ENCODE measurements around the gene SGPP2. TPM values are rescaled to one million over a fixed set of nuclear protein-coding genes. Genes with fewer than 3 reads are reported as not detected.
A peak's percentile ranks its signal among the peaks of the same experiment; 100 is the strongest.
"Not testable (repeated sequence)": the region's sequence is repeated elsewhere in the genome, so short reads cannot be mapped to it uniquely, and the experiment has no call there.

The SGPP2 gene
- total and polyA plus RNA-seq, 5 donors: 1.8 to 12.8 (median 4.7) TPM

DNA sequence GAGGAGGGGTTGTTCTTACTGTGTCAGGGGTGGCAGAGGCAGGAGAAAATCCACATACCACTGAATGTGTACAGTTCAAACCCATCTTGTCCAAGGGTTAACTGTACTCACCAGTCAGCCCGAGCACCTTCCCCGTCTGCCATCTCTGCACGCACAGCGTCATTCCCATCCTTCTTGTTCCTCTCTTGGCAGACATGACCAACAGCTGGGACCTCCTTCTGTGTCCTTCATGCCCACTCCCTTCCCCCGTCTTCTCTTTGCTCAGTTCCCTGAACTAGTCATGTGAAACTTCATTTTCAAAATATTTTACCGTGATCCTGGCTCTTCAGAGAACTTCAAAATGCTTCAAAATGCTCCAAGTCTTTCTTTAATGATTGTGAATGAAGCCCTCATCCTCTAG is 139.6 kb downstream of the SGPP2 start:
- Histone ChIP-seq H3K27ac (ENCODE audit: low read length) (no peak overlapping the region), H3K9me3 (ENCODE audit: control insufficient read depth, low read length) (no peaks in the 10 kb centered on the region), H3K4me3 (ENCODE audit: low read length) (no peak overlapping the region), H3K27me3 (ENCODE audit: control insufficient read depth, insufficient read depth) (no peaks in the 10 kb centered on the region), H3K4me1 (ENCODE audit: control insufficient read depth, insufficient read depth, low read length) (no peaks in the 10 kb centered on the region)
- DNase-seq (no peak), ATAC-seq (no peak)
- intact Hi-C loops (cut with DNase I): loop anchor here in 3 of 4 donors (5.0 kb wide), 1 partner anchor 247 kb away; no protein-coding TSS in a partner anchor
- 74% methylated on average over 6 of the region's 6 CpGs for WGBS

- 90% methylated on average over 6 of the region's 6 CpGs for WGBS
- intact Hi-C loops (cut with DNase I): no loop called here
- ATAC-seq: no peak
- Histone ChIP-seq H3K9me3 (ENCODE audit: control insufficient read depth, low read length) (no peaks in the 10 kb centered on the region), H3K4me1 (ENCODE audit: control insufficient read depth, insufficient read depth, low read length) (no peaks in the 10 kb centered on the region), H3K27ac (ENCODE audit: low read length) (no peak overlapping the region), H3K4me3 (ENCODE audit: low read length) (no peak overlapping the region), H3K27me3 (ENCODE audit: control insufficient read depth, insufficient read depth) (no peaks in the 10 kb centered on the region)
- no peak for DNase-seq
These were observed 141.9 kb downstream of the SGPP2 start for GRCh38 chr2:222566229-222566628.

- H3K27me3 ChIP-seq (ENCODE audit: control insufficient read depth, insufficient read depth): no peaks in the 10 kb centered on the region
- ATAC-seq (peak; percentile 32 to 45), DNase-seq (peak; percentile 33 to 70 (median 61))
- H3K9me3 ChIP-seq (ENCODE audit: control insufficient read depth, low read length): no peaks in the 10 kb centered on the region
- H3K4me3 ChIP-seq (ENCODE audit: low read length): no peak overlapping the region
- H3K4me1 ChIP-seq (ENCODE audit: control insufficient read depth, insufficient read depth, low read length): peaks cover 4% of the 10 kb centered on the region
- no peak overlapping the region for H3K27ac ChIP-seq (ENCODE audit: low read length)
- intact Hi-C loops (cut with DNase I): no loop called here
- WGBS: 31% methylated on average over 4 of the region's 4 CpGs
These were observed 144.5 kb downstream of the SGPP2 start for GRCh38 chr2:222568865-222569264.

DNA sequence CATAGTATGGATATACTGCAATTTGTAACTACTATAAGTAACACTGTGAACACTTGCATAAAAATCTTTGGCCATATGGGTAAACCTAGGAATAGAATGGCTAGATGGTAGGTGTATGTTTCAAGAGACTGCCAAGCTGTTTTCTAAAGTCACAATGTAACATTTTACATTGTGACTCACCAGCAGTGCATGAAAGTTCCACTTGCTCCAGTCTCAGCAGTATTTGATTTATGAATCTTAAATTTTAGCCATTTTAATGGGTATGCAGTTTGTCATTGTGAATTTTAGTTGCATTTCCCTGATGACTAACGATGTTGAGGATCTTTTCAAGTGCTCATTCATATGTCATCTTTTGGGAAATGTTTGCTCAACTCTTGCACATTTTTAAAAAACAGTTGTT is 145.5 kb downstream of the SGPP2 start:
- Histone ChIP-seq H3K4me3 (ENCODE audit: low read length) (no peak overlapping the region), H3K4me1 (ENCODE audit: control insufficient read depth, insufficient read depth, low read length) (peaks cover 4% of the 10 kb centered on the region), H3K27me3 (ENCODE audit: control insufficient read depth, insufficient read depth) (no peaks in the 10 kb centered on the region), H3K27ac (ENCODE audit: low read length) (no peak overlapping the region), H3K9me3 (ENCODE audit: control insufficient read depth, low read length) (no peaks in the 10 kb centered on the region)
- WGBS: 88% methylated on average over 1 of the region's 1 CpG
- DNase-seq (no peak), ATAC-seq (no peak)
- intact Hi-C loops (cut with DNase I): no loop called here

- Histone ChIP-seq H3K27ac (ENCODE audit: low read length) (peak overlapping the region; percentile 61), H3K9me3 (ENCODE audit: control insufficient read depth, low read length) (no peaks in the 10 kb centered on the region), H3K4me3 (ENCODE audit: low read length) (no peak overlapping the region), H3K27me3 (ENCODE audit: control insufficient read depth, insufficient read depth) (no peaks in the 10 kb centered on the region), H3K4me1 (ENCODE audit: control insufficient read depth, insufficient read depth, low read length) (peaks cover 4% of the 10 kb centered on the region)
- intact Hi-C loops (cut with DNase I): no loop called here
- peak; percentile 10 to 27 for ATAC-seq
- WGBS: 79% methylated on average over 6 of the region's 6 CpGs
- DNase-seq: no peak
These were observed 147.9 kb downstream of the SGPP2 start for GRCh38 chr2:222572264-222572721.

DNA sequence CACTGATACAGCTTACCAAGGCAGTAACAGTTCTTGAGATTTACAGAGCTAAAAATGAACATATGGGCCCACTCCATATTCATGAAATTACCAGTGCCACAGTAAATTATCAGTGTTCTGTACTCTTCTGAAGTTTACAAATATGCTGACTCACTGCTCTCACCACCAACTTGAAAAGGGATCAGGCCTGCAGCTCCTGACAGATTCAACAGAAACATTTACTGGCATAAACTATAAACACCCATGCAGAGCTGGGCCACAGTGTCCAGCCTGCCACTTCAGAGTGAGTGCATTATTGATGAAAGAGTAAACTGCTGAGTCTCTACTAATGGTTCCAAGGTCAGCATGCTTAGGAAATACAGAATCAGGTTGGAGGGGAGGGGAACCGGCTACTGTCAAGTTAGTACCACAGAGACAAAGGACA is 148.4 kb downstream of the SGPP2 start:
- Histone ChIP-seq H3K4me1 (ENCODE audit: control insufficient read depth, insufficient read depth, low read length) (peaks cover 4% of the 10 kb centered on the region), H3K27me3 (ENCODE audit: control insufficient read depth, insufficient read depth) (no peaks in the 10 kb centered on the region), H3K9me3 (ENCODE audit: control insufficient read depth, low read length) (no peaks in the 10 kb centered on the region), H3K4me3 (ENCODE audit: low read length) (no peak overlapping the region), H3K27ac (ENCODE audit: low read length) (peak overlapping the region; percentile 61)
- intact Hi-C loops (cut with DNase I): no loop called here
- DNase-seq: no peak
- ATAC-seq: peak; percentile 82 to 91
- WGBS: 54% methylated on average over 1 of the region's 1 CpG

GRCh38 chr2:222575618-222576017 is 151.3 kb downstream of the SGPP2 start:
- Histone ChIP-seq H3K4me1 (ENCODE audit: control insufficient read depth, insufficient read depth, low read length) (peaks cover 4% of the 10 kb centered on the region), H3K9me3 (ENCODE audit: control insufficient read depth, low read length) (no peaks in the 10 kb centered on the region), H3K27ac (ENCODE audit: low read length) (no peak overlapping the region), H3K4me3 (ENCODE audit: low read length) (no peak overlapping the region), H3K27me3 (ENCODE audit: control insufficient read depth, insufficient read depth) (no peaks in the 10 kb centered on the region)
- ATAC-seq: no peak
- DNase-seq: no peak
- intact Hi-C loops (cut with DNase I): no loop called here
- WGBS: 90% methylated on average over 2 of the region's 2 CpGs

DNA sequence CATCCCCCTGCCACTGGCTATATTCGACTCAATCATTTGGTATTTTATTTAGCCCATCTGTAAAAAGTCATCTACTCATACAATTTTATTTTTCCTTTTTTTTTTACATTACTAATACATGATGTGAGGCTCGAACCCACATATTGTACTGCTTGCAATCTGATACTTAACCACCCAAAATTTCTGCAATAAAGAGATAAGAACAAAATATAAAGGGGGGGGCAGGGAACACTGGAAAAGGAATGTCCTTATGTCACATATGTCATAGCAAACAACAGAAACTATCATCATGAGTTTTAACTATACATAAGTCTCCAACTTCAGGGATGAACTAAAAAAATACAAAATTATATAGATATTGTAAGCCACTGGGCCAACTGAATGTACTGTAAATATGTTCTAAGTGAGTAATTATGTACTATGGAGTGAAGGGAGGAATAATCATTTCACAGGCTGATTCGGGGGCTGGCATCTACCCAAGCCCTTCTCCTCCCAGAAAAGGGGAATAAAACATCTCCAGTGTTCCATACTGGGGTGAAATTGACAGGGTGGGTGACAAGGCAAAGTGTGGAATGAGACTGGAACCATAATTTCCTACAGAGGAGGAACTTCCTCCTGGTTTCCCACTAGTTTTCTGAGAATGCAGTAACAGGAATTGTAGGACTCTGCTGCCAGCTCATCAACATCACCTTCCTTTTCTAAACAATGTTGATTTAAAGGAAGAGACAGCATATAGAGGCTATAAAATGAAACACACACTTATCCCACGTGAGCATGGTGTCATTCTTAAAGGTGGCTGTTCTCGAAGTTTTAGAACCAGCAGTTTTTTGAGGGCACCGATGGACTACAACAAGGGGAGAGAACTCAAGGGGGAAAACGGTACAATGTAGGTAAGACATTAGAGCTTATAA is 152.1 kb downstream of the SGPP2 start:
- intact Hi-C loops (cut with DNase I): no loop called here
- DNase-seq (no peak), ATAC-seq (no peak)
- H3K4me3 ChIP-seq (ENCODE audit: low read length): no peak overlapping the region
- H3K27ac ChIP-seq (ENCODE audit: low read length): no peak overlapping the region
- WGBS: 81% methylated on average over 7 of the region's 7 CpGs
- H3K4me1 ChIP-seq (ENCODE audit: control insufficient read depth, insufficient read depth, low read length): peaks cover 4% of the 10 kb centered on the region
- H3K27me3 ChIP-seq (ENCODE audit: control insufficient read depth, insufficient read depth): no peaks in the 10 kb centered on the region
- H3K9me3 ChIP-seq (ENCODE audit: control insufficient read depth, low read length): no peaks in the 10 kb centered on the region

DNA sequence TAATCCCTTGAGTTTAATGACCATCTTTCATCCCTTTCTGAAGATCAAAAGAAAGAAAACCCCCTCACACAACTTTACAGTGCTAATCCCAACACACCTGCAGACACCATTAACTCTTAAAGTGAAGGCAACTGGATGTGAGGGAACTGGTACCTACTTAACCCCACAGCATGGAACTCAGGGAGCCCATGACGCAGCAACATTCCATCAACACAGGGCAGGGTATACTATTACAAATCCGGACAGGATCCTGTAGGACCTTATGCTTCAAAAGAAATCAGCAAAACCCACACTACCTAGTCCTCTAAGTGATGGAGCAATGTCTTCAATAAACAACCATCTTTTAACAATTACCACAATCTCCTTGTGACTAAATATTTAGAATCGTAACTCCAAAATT is 153.0 kb downstream of the SGPP2 start:
- H3K4me3 ChIP-seq (ENCODE audit: low read length): no peak overlapping the region
- DNase-seq: no peak
- no peak for ATAC-seq
- H3K27me3 ChIP-seq (ENCODE audit: control insufficient read depth, insufficient read depth): no peaks in the 10 kb centered on the region
- WGBS: 91% methylated on average over 3 of the region's 3 CpGs
- H3K27ac ChIP-seq (ENCODE audit: low read length): no peak overlapping the region
- intact Hi-C loops (cut with DNase I): no loop called here
- no peaks in the 10 kb centered on the region for H3K9me3 ChIP-seq (ENCODE audit: control insufficient read depth, low read length)
- H3K4me1 ChIP-seq (ENCODE audit: control insufficient read depth, insufficient read depth, low read length): peaks cover 3% of the 10 kb centered on the region

DNA sequence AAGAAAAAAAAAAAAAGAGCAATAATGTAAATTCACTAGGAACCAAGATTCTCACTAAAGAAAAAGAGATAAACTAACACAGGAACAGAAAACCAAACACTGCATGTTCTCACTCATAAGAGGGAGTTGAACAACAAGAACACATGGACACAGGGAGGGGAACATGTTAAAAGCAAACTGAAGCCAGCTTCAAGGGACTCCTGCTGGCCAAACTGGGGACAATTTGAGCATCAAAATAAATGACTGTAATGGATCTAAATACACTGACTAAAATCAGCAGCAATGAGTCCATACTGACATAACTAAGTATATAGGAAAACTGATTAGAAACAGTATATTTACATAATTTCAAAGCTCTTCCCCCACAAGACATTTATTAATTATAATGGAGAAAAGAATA is 158.6 kb downstream of the SGPP2 start:
- intact Hi-C loops (cut with DNase I): no loop called here
- ATAC-seq (no peak), DNase-seq (no peak)
- no peak overlapping the region for H3K27ac ChIP-seq (ENCODE audit: low read length)
- no peaks in the 10 kb centered on the region for H3K4me1 ChIP-seq (ENCODE audit: control insufficient read depth, insufficient read depth, low read length)
- no peak overlapping the region for H3K4me3 ChIP-seq (ENCODE audit: low read length)
- H3K27me3 ChIP-seq (ENCODE audit: control insufficient read depth, insufficient read depth): no peaks in the 10 kb centered on the region
- no peaks in the 10 kb centered on the region for H3K9me3 ChIP-seq (ENCODE audit: control insufficient read depth, low read length)

GRCh38 chr2:222584589-222584988 is 160.2 kb downstream of the SGPP2 start:
- intact Hi-C loops (cut with DNase I); H3K27me3 ChIP-seq (ENCODE audit: control insufficient read depth, insufficient read depth); ATAC-seq; H3K27ac ChIP-seq (ENCODE audit: low read length); H3K9me3 ChIP-seq (ENCODE audit: control insufficient read depth, low read length); H3K4me3 ChIP-seq (ENCODE audit: low read length); H3K4me1 ChIP-seq (ENCODE audit: control insufficient read depth, insufficient read depth, low read length): not testable (repeated sequence)
- 96% methylated on average over 8 of the region's 8 CpGs for WGBS
- DNase-seq: peak in 1 of 3 donors; percentile 37
